T-helper 2 cell (primary cell): ENCODE results near the gene FREM2.
A peak's percentile ranks its signal among the peaks of the same experiment; 100 is the strongest.

Experiments used
- DNase-seq, 5 experiments: peaks; one replicate each; pipeline versions ENCODE4 v3.0.0 to v3.0.0-alpha.2; 2012 to 2022

FREM2 gene

DNA sequence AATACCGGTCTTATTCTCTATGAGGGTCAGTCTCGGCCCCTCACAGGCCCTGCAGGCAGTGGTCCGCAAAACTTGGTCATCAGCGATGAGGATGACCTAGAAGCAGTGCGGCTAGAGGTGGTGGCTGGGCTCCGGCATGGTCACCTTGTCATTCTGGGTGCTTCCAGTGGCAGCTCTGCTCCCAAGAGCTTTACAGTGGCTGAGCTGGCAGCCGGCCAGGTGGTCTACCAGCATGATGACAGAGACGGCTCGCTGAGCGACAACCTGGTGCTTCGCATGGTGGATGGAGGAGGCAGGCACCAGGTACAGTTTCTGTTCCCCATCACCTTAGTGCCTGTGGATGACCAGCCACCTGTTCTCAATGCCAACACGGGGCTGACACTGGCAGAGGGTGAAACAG is 1.8 kb downstream of the FREM2 start:
- DNase-seq = no peak

DNA sequence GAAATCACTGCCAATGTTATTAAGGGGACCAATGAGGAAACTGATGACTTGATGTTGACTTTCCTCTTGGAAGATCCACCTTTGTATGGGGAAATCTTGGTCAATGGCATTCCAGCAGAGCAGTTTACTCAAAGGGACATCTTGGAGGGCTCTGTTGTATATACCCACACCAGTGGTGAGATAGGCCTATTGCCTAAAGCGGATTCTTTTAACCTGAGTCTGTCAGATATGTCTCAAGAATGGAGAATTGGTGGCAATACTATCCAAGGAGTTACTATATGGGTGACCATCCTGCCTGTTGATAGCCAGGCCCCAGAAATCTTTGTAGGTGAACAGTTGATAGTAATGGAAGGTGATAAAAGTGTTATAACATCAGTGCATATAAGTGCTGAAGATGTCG is 3.4 kb downstream of the FREM2 start:
- DNase-seq = no peak

DNA sequence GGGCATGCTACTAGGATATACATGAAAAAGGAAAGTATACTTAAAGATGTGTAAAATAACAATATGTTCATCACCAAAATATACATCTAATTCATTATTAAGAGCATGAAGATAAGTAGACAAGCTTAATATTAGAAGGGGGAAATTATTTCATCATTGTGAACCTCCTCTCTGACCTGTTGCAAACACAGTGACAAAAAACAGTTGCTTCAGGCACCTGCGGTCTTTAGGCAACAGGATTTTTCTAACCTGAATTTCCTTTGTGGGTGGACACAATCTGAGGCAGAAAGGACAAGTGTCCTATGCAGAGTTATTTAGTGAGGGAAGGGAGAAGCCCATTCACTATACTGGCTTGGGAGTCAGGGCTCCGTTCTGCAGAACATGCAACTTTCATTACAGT is 6.3 kb downstream of the FREM2 start:
- DNase-seq = no peak

DNA sequence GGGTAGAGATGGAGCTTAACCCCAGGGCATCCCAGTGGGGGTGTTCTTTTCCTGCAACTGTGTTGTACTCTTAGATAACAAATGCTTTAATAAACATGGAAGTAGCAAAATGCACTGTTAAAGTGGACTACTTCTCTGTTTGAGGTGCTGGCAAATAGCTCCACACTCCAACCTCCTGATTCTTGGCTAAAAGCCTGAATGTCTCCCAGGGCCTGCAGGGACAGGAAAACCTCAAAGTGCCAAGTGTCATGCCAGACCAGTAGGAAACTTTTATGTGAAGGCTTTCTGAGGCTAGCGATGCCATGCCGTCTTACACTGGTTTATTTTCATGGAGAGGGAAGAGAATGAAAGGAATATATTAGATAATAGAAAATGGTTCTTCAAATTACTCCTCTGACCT is 6.8 kb downstream of the FREM2 start:
- DNase-seq = no peak

DNA sequence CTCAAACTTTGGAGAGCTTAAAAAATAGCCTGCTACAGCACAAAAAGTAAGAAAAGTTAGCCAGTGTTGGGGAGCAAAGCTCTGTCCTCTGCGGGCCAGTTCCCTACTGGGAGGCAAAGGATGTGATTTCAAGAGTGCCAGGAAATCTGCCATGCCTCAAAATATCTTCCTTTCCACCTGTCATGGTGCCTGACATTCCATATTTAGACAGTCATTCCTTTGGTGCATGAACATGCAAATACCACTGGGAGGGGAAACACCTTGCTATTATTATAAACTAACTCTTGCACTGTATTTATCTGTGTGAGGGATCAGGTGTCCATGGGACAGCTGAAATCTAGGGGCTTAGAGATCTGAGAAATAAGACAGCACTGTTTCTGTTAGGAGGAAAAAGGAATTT is 10.3 kb downstream of the FREM2 start:
- DNase-seq = no peak

DNA sequence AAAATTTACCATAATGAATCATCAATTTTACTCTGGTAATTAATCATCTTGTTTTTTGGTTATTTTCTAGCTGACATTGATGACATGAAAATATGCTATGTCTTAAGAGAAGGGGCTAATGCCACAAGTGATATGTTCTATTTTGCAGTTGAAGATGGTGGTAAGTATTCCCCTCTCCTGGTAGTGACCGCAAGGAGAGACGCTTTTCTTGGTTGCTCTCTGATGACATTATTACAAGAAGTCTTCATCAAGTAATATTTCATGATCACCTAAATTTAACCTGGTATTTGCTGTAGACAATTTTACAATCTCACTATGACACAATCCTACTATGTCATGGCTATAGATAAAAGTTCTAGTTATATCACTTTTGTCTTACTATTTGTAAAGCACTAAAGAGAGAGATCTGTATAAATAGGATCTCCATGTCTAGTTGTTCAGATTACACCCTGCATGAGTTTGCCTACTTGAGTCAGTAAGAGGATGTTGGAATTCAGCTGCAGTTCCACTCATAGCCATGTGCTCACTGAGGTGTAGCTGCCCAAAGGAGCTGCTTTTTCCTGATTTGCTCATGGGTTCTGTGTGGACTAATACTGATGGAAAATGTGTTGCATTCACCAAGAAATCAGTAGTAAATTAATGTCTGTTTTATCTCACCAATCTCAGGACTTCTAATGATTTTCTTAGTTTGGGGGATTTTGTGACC is 10.9 kb downstream of the FREM2 start:
- no peak for DNase-seq

DNA sequence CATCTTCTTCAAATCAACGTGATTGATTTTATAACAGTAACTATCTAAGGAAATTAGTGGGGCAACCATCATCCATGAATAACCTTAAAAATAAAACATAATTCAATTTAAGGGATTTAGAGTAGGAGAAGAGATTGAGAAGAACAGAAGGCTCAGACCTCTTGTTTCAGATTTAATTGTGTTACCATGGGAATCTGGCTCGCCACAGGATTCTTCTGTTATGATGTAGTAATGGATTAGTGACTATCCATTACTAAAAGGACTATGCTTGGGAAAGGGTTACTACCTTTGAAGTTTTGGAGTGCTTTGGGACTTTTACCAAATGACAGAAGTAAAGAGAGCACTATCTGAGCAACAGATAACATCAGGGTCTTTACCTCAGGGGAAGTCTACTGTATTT is 13.2 kb downstream of the FREM2 start:
- no peak for DNase-seq

DNA sequence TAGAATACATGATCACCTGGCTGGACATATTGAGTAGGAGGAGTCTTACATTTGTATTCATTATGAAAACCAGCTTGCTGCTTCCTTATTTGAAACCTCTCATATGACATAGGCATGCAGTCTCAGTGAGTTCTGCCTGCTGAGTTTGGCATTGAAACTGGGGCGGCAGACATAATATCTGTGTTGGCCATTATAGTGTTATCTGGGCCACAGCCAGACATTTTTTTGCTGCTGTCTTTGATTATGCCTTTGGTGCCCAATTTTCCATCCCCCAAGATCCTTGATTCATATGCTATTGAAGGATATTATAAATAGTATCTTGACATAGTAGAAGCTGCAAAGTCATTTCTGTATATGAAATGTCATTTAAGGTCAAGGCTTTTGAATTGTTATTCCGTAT is 15.8 kb downstream of the FREM2 start:
- DNase-seq = no peak

DNA sequence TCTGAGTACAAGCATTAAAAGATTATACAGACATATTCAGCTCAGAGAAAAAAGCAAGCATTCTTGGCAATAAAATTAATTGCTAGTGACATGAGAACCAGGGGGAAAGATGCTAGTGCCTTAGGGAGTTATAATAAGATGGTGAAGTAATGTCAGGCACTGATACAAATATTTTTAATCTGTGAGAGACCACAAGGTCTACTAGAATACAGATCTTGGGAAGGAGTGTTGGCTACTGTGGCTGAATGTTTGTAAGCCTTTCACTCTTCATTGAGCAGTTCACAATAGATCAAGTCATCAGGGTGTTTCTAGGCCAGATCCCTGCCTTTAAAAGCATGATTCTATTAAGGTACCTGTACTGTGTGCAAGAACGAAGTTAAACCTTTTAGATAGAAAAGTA is 16.4 kb downstream of the FREM2 start:
- no peak for DNase-seq

DNA sequence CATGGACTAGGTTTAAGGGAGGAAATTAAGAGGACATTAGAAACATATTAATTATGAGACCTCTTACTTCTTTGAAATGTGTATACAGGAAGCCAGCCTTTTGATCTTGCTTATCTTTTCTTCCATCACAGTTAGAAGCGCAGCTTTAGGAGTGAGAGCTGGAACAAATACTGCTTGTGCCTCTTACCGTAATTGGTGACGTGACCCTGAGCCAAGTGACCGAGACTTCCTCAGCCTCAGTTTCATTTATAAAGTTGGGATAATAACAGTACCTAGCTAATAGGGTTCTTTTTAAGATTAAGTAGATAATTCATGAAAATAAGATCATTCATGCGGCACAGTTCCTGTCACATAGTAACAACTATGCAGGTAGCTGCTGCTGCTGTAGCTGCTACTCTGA is 18.5 kb downstream of the FREM2 start:
- no peak for DNase-seq

DNA sequence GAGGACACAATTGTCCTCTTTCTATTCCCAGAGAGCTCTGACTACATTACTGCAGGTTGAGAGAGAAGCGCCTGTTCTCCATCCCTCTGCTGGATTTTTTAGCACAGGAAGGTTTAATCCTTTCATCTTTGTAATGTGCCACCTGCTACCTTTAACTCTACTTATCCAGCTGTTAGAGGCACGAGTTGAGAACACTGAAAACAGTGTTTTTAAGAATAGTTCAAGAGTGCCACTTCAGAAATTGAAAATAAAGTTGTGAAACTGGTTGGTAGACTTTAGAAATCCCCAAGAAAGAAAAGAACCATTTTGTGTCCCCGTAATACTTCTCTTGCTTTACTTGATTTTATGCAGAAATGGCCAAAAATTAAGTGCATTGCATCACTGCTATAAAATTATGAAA is 20.6 kb downstream of the FREM2 start:
- no peak for DNase-seq

DNA sequence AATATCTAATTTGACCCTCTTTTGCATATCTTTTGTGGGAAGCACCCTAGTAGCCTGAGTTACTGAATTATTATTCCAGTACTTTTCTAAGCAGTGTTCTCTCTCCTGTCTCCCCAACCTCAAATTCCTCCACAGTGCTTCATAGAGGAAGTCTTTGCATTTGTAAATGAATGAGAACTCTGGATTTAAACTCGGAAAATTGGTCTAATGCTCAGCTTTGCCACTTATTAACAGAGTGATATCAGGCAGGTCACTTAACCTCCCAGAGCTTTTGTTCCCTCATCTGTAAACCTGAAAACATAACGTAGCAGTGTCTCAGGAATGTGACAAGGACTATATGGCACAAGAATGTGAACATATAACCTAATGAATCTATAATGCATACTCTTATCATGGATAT is 26.2 kb downstream of the FREM2 start:
- DNase-seq = no peak

DNA sequence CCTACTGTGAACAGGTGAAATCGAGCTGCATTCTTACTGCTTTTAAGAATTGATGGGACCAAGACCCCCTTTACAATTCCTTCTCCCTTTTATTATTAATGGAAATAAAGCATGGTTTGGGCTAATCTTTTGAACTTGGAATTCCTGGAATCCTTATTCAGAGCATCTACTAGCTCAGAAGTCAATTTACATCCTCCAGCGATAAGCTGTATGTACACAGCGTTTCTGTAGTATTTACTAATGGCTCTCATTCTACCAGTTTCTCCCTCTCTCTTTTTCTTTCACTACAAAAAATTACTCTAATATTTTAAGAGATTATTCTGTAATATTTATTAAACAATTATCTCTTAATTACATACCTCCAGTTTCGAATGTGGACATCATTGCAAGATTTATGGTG is 31.5 kb downstream of the FREM2 start:
- DNase-seq = no peak

DNA sequence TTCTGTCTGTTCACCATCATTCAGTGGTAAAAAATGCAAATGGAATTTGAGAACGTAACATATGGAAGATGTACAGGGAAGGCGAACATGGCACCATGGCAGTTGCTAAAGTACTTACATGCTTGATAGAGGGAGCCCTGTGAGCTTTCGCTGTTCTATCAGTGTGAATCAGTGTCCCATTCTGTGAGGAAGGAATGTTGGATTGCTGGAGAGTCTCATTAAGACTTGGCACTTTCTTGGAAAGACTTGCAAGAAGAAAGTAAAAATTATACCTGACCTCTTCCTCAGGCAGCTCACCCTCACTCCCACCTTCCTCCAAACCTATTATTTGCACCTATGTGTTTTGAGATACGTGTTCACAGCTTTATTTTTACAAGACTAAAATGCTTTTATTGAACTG is 43.5 kb downstream of the FREM2 start:
- DNase-seq = no peak

DNA sequence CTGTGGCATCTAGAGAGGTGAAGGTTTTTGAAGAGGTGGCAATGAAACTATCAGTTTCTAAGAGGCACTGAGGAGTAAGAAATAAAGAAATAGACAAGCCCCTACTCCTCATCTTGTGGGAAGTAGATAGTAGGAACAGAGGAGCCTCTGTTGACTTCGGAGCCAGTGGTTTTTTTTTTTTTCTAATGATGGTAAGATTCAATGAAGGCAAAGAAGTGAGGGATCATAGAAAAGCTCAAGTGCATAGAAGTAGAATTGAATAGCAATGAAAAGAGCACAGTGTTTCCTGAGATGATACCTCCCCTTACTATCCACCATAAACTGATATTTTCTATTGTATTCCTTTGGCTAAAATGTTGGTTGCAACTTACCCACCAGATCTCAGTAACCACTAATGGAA is 46.3 kb downstream of the FREM2 start:
- DNase-seq = no peak

DNA sequence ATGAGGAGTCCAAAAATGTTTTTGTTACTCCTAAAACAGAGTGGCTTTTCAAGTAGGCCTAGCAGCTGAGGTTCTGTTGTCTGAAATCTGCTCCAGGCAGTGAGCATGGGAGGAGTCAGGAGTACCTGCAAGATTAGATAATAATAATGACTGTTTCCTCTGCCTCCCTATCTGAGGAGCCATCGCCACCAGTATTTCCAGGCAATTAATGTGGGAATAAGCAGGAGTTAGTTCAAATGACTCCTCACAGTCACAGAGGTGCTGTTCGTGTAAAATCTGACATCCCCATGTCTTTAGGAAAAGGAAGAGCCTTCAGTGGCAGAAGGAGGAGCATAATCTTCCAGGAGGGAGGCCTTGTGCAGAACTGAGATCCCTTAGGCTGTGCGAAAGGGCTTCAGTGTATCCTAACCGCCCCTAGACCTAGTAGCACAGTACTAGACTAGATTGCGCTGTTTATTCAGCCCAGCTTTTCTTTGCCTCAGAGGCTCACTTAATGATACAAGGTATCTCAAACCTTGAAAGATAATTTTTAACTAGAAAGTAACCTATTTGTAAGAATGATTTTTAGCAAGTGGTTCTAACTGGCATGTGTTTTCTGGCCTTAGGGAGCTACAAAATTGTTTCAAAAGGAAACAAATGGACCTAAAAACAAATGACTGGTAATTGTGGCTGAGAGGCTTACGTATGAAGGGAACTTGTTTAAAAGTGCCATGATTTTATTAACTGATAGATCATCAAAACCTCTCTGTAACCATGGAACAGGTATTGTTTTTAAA is 49.0 kb downstream of the FREM2 start:
- DNase-seq = no peak

DNA sequence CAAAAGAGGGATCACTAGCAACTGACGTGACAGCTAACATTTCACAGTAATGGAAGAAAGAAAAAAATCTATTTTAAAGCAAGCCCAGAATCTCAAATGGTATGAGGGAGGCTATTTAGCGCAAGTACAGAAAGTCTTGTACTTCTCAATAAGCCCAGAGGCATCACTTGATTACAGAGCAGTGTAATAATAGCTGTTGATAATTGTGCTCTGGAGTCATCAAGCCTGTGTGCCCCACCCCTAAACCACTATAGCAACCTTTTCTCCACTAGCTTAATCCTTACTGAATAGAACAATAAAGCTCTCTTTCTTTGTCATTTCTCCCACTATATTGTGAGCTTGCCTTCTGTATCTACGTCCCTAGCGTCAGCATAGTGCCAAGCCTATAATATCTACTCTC is 56.6 kb downstream of the FREM2 start:
- no peak for DNase-seq

DNA sequence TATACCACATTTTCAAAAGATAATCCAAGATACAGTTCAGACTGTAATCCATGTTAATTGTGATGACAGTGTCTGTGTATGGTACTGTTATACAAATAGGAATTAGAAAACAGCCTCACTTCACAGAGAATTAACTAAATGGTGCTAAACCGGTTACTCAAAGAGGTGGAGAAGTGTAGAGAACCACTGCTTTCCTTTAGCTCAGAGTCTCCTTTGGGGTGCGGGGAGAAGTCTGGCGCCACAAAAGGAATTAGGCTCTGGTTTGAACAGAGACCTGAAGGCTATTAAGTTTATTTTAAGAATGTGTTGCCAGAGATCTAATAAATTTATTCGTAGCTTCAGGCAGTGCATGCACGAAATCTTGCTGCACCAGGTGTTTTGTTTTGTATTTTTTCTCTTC is 65.8 kb downstream of the FREM2 start:
- DNase-seq = no peak

DNA sequence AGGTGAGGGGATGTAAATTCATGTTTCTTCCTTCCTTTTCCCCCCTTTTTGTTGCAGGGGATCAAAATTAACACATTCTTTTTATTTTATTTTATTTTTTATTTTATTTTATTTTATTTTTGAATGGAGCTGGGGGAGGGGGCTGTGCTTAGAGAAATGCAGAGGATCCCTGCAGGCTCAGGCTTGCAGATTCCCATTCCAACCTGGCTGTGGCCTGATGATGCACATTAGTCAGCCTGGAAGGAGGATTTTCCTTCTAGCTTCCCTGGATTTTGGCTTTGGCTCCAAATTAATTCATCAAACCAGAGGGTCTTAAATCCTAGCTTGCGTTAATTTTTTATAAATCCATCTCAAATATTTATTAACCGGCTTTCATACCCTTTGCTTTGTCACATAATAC is 67.0 kb downstream of the FREM2 start:
- DNase-seq = no peak

DNA sequence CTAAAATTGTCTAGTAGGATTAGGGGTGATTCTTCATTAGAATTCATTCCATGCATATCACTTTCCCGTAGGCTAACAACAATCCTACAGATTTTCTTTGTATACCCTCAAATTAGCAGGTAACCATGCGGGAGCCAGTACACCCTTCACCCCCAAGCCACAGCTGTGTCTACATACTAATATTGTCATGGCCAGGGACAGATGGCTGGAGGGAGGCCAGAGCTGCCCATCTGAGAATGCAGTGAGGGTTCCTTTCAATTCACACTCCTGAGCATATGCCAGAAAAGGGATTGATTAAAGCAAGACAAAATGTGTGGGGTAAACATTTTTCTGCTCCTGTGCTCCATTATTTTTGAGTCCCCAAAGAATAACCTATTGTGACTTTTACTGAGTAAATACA is 68.9 kb downstream of the FREM2 start:
- DNase-seq = no peak

DNA sequence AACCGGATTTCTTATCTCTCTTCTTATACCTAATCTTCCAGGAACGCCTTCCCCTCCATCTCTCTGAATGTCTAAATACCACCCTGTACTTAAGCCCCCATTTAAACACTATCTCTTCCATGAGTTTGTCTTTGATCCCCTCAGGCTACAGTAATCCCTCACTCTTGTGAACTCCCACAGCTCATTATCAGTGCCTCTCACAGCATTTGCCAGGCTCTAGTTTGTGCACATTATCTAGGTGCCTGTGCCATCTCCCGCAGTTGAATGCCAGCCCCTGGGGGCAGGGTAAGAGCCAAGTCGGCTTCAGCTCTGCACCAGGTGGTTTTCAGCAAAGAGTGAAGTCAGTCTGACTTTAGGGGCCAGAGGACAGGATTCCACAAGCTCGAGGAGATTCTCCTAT is 71.4 kb downstream of the FREM2 start:
- no peak for DNase-seq

DNA sequence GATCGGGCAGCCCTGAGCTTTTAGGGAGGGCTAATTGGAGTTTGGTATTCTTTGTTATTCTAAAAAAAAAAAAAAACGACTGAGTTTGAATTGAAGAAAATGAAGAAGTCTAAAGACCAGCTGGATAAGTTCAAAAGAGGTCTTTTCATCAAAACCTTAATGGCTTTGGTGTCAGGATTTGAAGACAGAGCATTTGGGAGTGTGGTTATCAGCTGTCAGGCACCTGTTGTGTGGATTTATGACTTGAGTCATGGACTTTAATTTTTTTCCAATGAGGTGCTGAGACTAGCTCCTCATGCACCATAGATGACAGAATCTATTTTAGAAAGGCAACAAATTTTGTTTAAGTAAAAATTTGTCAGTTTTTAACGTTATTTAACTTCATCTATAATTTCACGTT is 72.5 kb downstream of the FREM2 start:
- DNase-seq = no peak

DNA sequence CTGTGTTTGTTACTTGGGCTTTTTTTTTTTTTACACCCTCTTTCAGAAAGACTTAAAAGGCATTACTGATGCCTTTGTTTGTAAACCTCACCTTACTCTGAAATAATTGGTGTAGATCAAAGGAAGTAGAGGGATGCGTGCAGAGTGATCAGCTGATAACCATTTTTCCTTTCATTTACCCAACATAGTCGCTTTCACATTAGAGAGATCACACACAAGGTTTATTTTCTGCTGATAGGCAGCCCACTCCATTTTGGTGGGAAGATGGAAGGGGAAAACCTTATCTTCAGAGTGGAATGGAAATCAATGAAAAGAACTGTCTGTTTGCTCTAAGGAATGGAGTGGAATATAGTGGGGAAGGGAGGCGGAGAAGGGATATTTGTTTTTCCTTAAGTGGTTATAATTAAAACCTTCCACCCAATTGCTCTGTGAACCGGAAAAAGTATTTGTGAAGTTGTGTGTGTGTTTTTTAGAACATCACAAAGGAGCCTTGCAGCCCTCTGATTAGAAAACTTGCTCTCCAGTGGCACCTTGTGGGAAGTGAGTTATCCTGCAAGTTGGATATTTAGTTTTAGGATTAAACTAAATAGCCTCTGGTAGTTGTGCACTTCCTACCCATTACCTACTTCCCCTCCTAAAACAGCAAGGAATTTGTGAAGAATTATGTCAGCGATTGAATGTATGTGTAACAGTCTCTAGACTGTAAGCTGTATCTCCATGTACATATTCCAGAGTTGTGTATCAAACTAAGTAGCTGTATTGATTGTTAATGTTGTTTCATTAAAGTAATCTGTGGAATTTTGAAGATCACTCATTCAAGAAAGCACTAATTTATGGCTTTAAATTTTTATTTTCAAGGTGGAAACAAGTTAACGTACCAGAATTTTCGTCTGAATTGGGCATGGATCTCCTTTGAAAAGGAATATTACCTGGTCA is 76.8 kb downstream of the FREM2 start:
- DNase-seq = peak in 1 of 5 experiments; percentile 7

DNA sequence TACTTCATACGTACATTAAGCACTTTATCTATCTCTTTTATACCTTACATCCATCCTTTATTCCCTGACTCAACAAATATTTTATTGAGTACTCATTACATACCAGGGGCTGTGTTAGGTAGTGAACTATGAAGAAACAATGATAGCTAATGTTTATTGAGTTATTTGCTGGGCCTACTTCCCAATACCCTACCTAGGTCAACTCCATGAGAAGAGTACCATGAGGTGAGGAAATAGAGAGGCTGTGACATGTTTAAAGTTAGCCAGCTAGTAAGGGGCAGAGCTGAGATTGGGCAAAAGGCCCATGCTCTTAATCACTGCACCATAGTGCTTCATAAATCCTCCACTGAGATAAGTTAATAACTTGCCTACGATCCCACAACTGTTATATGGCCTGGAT is 79.9 kb downstream of the FREM2 start:
- no peak for DNase-seq
